Thyroid gland (tissue), 4 donors: ENCODE measurements around the gene A2ML1. TPM values are rescaled to one million over a fixed set of nuclear protein-coding genes. Genes with fewer than 3 reads are reported as not detected.
"Not testable (repeated sequence)": the region's sequence is repeated elsewhere in the genome, so short reads cannot be mapped to it uniquely, and the experiment has no call there.

Source experiments
- DNase-seq, 2 donors: peaks; one replicate each; pipeline ENCODE4 v3.0.0-alpha.2; 2019
- H3K27ac ChIP-seq, 3 donors: fragments of 200-600 bp; sonication (generic); 1 replicate in 2 of 3; 2 replicates in 1 of 3; pipeline ENCODE4 v1.5.1; 2016 to 2019; ENCODE audit warnings: mild to moderate bottlenecking in 1 of 3, moderate library complexity in 1 of 3
- H3K27me3 ChIP-seq: fragments of 200-600 bp; sonication (generic); one replicate; pipeline ENCODE4 v1.5.1; 2019
- H3K36me3 ChIP-seq, 2 donors: fragments of 200-600 bp; sonication (generic); one replicate each; pipeline ENCODE4 v1.5.1; 2016 to 2019
- H3K4me1 ChIP-seq, 2 donors: fragments of 200-600 bp; sonication (generic); one replicate each; pipeline ENCODE4 v1.5.1; 2017 to 2019
- H3K4me3 ChIP-seq, 3 donors: fragments of 200-600 bp; sonication (generic); replicated peaks in 1 of 3; 1 replicate in 2 of 3; 2 replicates in 1 of 3; pipeline ENCODE4 v1.5.1; 2016; ENCODE audit warnings: mild to moderate bottlenecking in 1 of 3
- H3K9me3 ChIP-seq: fragments of 200-600 bp; sonication (generic); one replicate; pipeline ENCODE4 v1.5.1; 2017
- CTCF ChIP-seq, 6 experiments: fragments of 200-600 bp in 3 of 6; fragments of 450-650 bp in 3 of 6; sonication (generic) in 3 of 6; IDR thresholded peaks; one replicate each; pipeline ENCODE4 v1.5.1; 2016 to 2019; ENCODE audit warnings: antibody characterized with exemption in 6 of 6, mild to moderate bottlenecking in 2 of 6, inconsistent platforms in 1 of 6, moderate library complexity in 1 of 6
- POLR2A ChIP-seq, 2 donors: fragments of 450-650 bp; IDR thresholded peaks; one replicate each; pipeline ENCODE4 v1.6.1; 2017; ENCODE audit warnings: antibody characterized with exemption in 2 of 2, mild to moderate bottlenecking in 2 of 2, moderate library complexity in 1 of 2
- WGBS, 2 donors: methylation state at CpG; one replicate each; pipeline ENCODE4 v1.1.5; 2017; 5-methylcytosine and 5-hydroxymethylcytosine counted together
- intact Hi-C: fragments of 100-400 bp; cut with DNase I; formaldehyde crosslinking; loops from one replicate; pipeline ENCODE4 v1.15.1; 2023
- total RNA-seq, 4 donors: library from RNA; depleted of rRNA; stranded (reverse); fragments of >200 nt; gene quantifications; one replicate each; pipeline ENCODE4 v1.2.3, GENCODE V29; 2016

Gene A2ML1
- total RNA-seq, 4 donors from 2014 or later: 0.22 to 0.27 TPM; not detected in 2

DNA sequence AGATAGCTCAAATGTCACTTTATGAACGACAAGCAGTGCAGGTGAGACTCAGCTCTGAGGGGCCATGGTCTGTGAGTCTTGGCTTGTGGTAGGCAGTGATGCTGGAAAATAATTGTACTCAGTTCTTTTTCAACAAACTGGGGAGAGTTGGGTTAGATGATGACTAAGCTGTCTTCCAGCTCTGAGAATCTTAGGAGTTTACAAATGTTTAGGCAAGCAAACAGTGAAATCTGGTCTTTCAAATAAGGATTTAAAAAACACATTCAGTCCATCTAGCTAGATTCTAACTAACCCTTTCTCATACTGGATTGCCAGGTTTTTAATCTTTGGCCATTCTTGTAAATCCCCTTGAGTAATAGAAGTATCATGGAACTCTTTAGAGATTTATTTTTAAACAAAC, 95.3 kb downstream of the A2ML1 start:
- peaks cover 13 to 28% of the 10 kb centered on the region in 2 donors for H3K36me3 ChIP-seq
- H3K27ac ChIP-seq: no peak overlapping the region
- WGBS, 2 donors: 50 to 63% methylated on average over 1 of the region's 1 CpG
- H3K4me1 ChIP-seq: peaks cover 16 to 19% of the 10 kb centered on the region in 2 donors
- no peaks in the 10 kb centered on the region for H3K27me3 ChIP-seq
- H3K4me3 ChIP-seq: no peak overlapping the region
- TF ChIP-seq POLR2A (IDR thresholded peaks at IDR 0.05): no peak
- TF ChIP-seq CTCF (IDR thresholded peaks at IDR 0.05): no peak
- intact Hi-C loops: no loop called here
- H3K9me3 ChIP-seq: no peaks in the 10 kb centered on the region
- DNase-seq: no peak

GRCh38 chr12:8919643-8920042, 97.2 kb downstream of the A2ML1 start:
- H3K4me1 ChIP-seq, intact Hi-C loops, H3K9me3 ChIP-seq, H3K27me3 ChIP-seq, H3K4me3 ChIP-seq, H3K27ac ChIP-seq, DNase-seq: not testable (repeated sequence)
- 87 to 92% methylated on average over 2 to 4 of the region's 4 CpGs for WGBS, 2 donors
- H3K36me3 ChIP-seq: peaks cover 13 to 29% of the 10 kb centered on the region in 2 donors

DNA sequence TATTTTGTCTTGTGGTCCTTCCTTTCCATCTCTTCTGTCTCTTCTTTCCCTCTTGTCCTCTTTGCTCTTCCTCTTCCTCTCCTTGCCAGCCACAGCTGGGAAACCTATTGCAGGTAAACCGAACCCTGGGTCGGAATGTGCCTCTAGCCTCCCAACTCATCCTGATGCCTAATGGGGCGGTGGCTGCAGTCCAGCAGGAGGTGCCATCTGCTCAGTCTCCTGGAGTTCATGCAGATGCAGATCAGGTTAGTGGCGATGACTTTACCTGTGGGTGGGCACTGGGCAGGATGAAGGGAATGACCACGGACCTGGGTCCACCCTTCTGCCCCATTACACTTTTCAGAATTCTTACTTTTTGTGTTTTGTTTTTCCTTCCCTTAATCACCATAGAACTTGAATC, 100.1 kb downstream of the A2ML1 start:
- intact Hi-C loops: no loop called here

More for the DNA sequence above, 100.1 kb downstream of the A2ML1 start:
- Histone ChIP-seq H3K36me3 (peaks cover 13 to 29% of the 10 kb centered on the region in 2 donors), H3K9me3 (no peaks in the 10 kb centered on the region), H3K4me3 (no peak overlapping the region), H3K27me3 (no peaks in the 10 kb centered on the region), H3K27ac (no peak overlapping the region), H3K4me1 (no peaks in the 10 kb centered on the region)
- 96 to 98% methylated on average over 5 of the region's 5 CpGs for WGBS, 2 donors
- TF ChIP-seq POLR2A (IDR thresholded peaks at IDR 0.05) (no peak), CTCF (IDR thresholded peaks at IDR 0.05) (no peak)
- DNase-seq: no peak

Other genes starting within 250 kb of the A2ML1 start
- not detected for gene AICDA, start 209.8 kb upstream of the A2ML1 start, total RNA-seq
- gene MFAP5, start 159.8 kb upstream of the A2ML1 start, total RNA-seq: 100 to 1,000 TPM in 1 of 4 donors, 10 to 100 TPM in 2, 1 to 10 TPM in 1; 9.4 to 116 (median 36.9) TPM
- gene RIMKLB, start 124.6 kb upstream of the A2ML1 start, total RNA-seq: 10 to 100 TPM; 50.8 to 77.7 (median 64.1) TPM
- 10 to 100 TPM; 51.7 to 71.2 (median 67.3) TPM for gene PHC1, start 91.9 kb downstream of the A2ML1 start, total RNA-seq
- 100 to 1,000 TPM; 112 to 158 (median 136) TPM for gene M6PR, start 127.0 kb downstream of the A2ML1 start, total RNA-seq
- gene KLRG1, start 166.9 kb downstream of the A2ML1 start, total RNA-seq: 1 to 10 TPM; 1.1 to 4.3 (median 3.0) TPM